K562 (cell line): Measurements from ENCODE around the gene MPDU1. TPM values are rescaled to one million over a fixed set of nuclear protein-coding genes. Genes with fewer than 3 reads are reported as not detected.

Experiments
- ATAC-seq: fragments of 200-7000 bp; cut with Tn5 transposase; 3 replicates; pipeline ENCODE4 v1.9.1; 2020; ENCODE audit warnings: moderate library complexity
- BruUV-seq: library from RNA; stranded (reverse); fragments of 400-500 nt; replicated peaks from 2 replicates; lab custom pipeline; 2021; lab: Mats Ljungman, UMichigan
- CTCF ChIA-PET: fragments of 300-600 bp; formaldehyde crosslinking; extraction: SDS; loops from one replicate; lab custom pipeline; 2021; ENCODE audit warnings: low intra/inter-chr PET ratio; lab: Yijun Ruan, JAX
- POLR2A ChIA-PET: fragments of 300-600, 350-650 bp; sonication (Branson Sonifier 250); formaldehyde crosslinking; extraction: SDS; loops from one replicate; lab custom pipeline; 2021; ENCODE audit warnings: antibody characterized with exemption, inconsistent platforms; lab: Yijun Ruan, JAX
- DNase-seq, 4 experiments: peaks; one replicate each; pipeline versions ENCODE4 v3.0.0 to v3.0.0-alpha.2; 2011 to 2018; ENCODE audit warnings: low spot score in 3 of 4, mixed read lengths in 3 of 4; ENCODE audit errors: extremely low read depth in 1 of 4
- FAIRE-seq: peaks from 2 replicates; lab custom pipeline; 2011; peaks lifted over from hg19 to GRCh38; lab: Jason Lieb, UNC
- H2AFZ ChIP-seq: 2 replicates; pipeline ENCODE4 v1.6.0; 2011; ENCODE audit warnings: low read depth, low read length, control low read depth, inconsistent platforms
- H3K27ac ChIP-seq: fragments of 200-600 bp; 3 replicates; pipeline ENCODE4 v1.8.0; 2011; ENCODE audit warnings: low read depth, mild to moderate bottlenecking, control low read depth, inconsistent platforms, low read length, moderate library complexity, mixed read lengths; ENCODE audit errors: extremely low read depth
- H3K27me3 ChIP-seq, 2 experiments: fragments of 300-600 bp in 1 of 2; 2 replicates in 1 of 2; 3 replicates in 1 of 2; pipeline versions ENCODE4 v1.6.0 to v1.8.0; 2011; ENCODE audit warnings: inconsistent platforms in 2 of 2, low read length in 2 of 2, mild to moderate bottlenecking in 1 of 2, mixed read lengths in 1 of 2, moderate library complexity in 1 of 2; ENCODE audit not compliant: control insufficient read depth in 2 of 2, insufficient read depth in 2 of 2
- H3K36me3 ChIP-seq: fragments of 300-600 bp; 3 replicates; pipeline ENCODE4 v1.8.0; 2011; ENCODE audit warnings: mild to moderate bottlenecking, low read length, inconsistent platforms; ENCODE audit not compliant: control insufficient read depth, insufficient read depth
- H3K4me1 ChIP-seq, 2 experiments: fragments of 200-600 bp in 1 of 2; replicated peaks in 1 of 2; 2 replicates in 1 of 2; 3 replicates in 1 of 2; pipeline versions ENCODE4 v1.5.1 to v1.8.0; 2011; ENCODE audit warnings: inconsistent platforms in 2 of 2, low read length in 2 of 2, mild to moderate bottlenecking in 1 of 2, mixed read lengths in 1 of 2, moderate library complexity in 1 of 2; ENCODE audit not compliant: control insufficient read depth in 2 of 2, insufficient read depth in 2 of 2
- H3K4me2 ChIP-seq: 2 replicates; pipeline ENCODE4 v1.6.1; 2011; ENCODE audit warnings: low read length, control low read depth, inconsistent platforms, mixed read lengths; ENCODE audit not compliant: insufficient read depth
- H3K4me3 ChIP-seq: fragments of 200-600 bp; sonication (generic), shearing (Covaris generic); 2 replicates; pipeline ENCODE4 v1.5.1; 2016; ENCODE audit warnings: control low read depth, inconsistent platforms
- H3K79me2 ChIP-seq: fragments of 200-600 bp; 3 replicates; pipeline ENCODE4 v1.8.0; 2011; ENCODE audit warnings: low read length, inconsistent platforms; ENCODE audit not compliant: control insufficient read depth, insufficient read depth
- H3K9ac ChIP-seq, 2 experiments: 2 replicates each; pipeline versions ENCODE4 v1.6.0 to v1.6.1; 2011; ENCODE audit warnings: low read depth in 2 of 2, low read length in 2 of 2, control low read depth in 1 of 2, inconsistent platforms in 1 of 2, mild to moderate bottlenecking in 1 of 2, mixed read lengths in 1 of 2; ENCODE audit not compliant: insufficient read depth in 1 of 2
- H3K9me1 ChIP-seq: one replicate; pipeline ENCODE4 v1.6.0; 2011; ENCODE audit warnings: inconsistent platforms, mild to moderate bottlenecking, low read length, moderate library complexity; ENCODE audit not compliant: control insufficient read depth, insufficient read depth
- H3K9me3 ChIP-seq: replicated peaks from 2 replicates; pipeline ENCODE4 v1.5.1; 2011; ENCODE audit warnings: low read depth, low read length, inconsistent platforms; ENCODE audit not compliant: control insufficient read depth, insufficient read depth
- H4K20me1 ChIP-seq: replicated peaks from 2 replicates; pipeline ENCODE4 v1.6.1; 2011; ENCODE audit warnings: low read length, inconsistent platforms, mixed read lengths; ENCODE audit not compliant: control insufficient read depth, insufficient read depth
- CHD1 ChIP-seq: fragments of 200-600 bp; sonication (generic); IDR thresholded peaks from one replicate; pipeline ENCODE4 v1.6.1; 2012; ENCODE audit warnings: mild to moderate bottlenecking, moderate library complexity, low read length, inconsistent platforms
- CREBBP ChIP-seq: IDR thresholded peaks from one replicate; pipeline ENCODE4 v1.6.1; 2012; ENCODE audit warnings: low read depth, mild to moderate bottlenecking, control low read depth, inconsistent platforms, low read length
- ELF2 ChIP-seq: fragments of 250-450 bp; sonication (Bioruptor Pico); IDR thresholded peaks from 2 replicates; pipeline ENCODE4 v1.5.0; 2021; ENCODE audit warnings: mild to moderate bottlenecking
- MTA1 ChIP-seq: fragments of 450-650 bp; IDR thresholded peaks from 2 replicates; pipeline ENCODE4 v1.6.1; 2017; ENCODE audit warnings: borderline replicate concordance
- MTA3 ChIP-seq: fragments of 450-650 bp; formaldehyde crosslinking; IDR thresholded peaks from 2 replicates; pipeline ENCODE4 v1.6.1; 2017; ENCODE audit warnings: mild to moderate bottlenecking, borderline replicate concordance
- POLR3G ChIP-seq: IDR thresholded peaks from 2 replicates; pipeline ENCODE4 v1.6.1; 2011; ENCODE audit not compliant: insufficient read length, insufficient replicate concordance; ENCODE audit errors: extremely low read depth
- RB1 ChIP-seq: fragments of 450-650 bp; IDR thresholded peaks from 2 replicates; pipeline ENCODE4 v1.6.1; 2017; ENCODE audit warnings: low read depth, mild to moderate bottlenecking
- REST ChIP-seq, 2 experiments: fragments of 450-650 bp; formaldehyde crosslinking in 1 of 2; IDR thresholded peaks; 2 replicates each; pipeline versions ENCODE4 v1.4.0 to v1.6.1; 2014 to 2020; ENCODE audit warnings: mild to moderate bottlenecking in 2 of 2, borderline replicate concordance in 1 of 2, low read depth in 1 of 2
- THAP7 ChIP-seq: fragments of 250-450 bp; sonication (Bioruptor Pico); IDR thresholded peaks from 2 replicates; pipeline ENCODE4 v1.5.0; 2021
- ZBTB9 ChIP-seq: fragments of 450-650 bp; formaldehyde crosslinking; IDR thresholded peaks from 2 replicates; pipeline ENCODE4 v1.4.0; 2020; ENCODE audit warnings: mild to moderate bottlenecking, moderate library complexity
- ZNF121 ChIP-seq: sonication (generic); formaldehyde crosslinking; conservative IDR thresholded peaks from 2 replicates; pipeline ENCODE4 v1.8.0; 2022; ENCODE audit warnings: missing genetic modification reagents
- ZNF282 ChIP-seq: sonication (generic); formaldehyde crosslinking; IDR thresholded peaks from 2 replicates; pipeline ENCODE4 v1.8.1; 2023; ENCODE audit warnings: missing genetic modification reagents
- ZNF76 ChIP-seq: fragments of 250-450 bp; sonication (Bioruptor Pico); IDR thresholded peaks from 2 replicates; pipeline ENCODE4 v1.4.0; 2020; ENCODE audit warnings: mild to moderate bottlenecking, moderate library complexity, borderline replicate concordance
- WGBS: fragments of 100-300 bp; shearing (Covaris generic); methylation state at CpG from one replicate; pipeline ENCODE4 v1.1.6; 2016; ENCODE audit warnings: low coverage, mixed read lengths; ENCODE audit not compliant: insufficient coverage; ENCODE audit errors: missing lambda C conversion rate; 5-methylcytosine and 5-hydroxymethylcytosine counted together
- in situ Hi-C: fragments of 300-500 bp; cut with MboI; formaldehyde crosslinking; loops from 4 replicates; pipeline ENCODE4 v1.15.0; 2018; ENCODE audit warnings: inconsistent platforms, mixed read lengths
- intact Hi-C: fragments of 100-400 bp; cut with micrococcal nuclease; formaldehyde crosslinking; loops from 2 replicates; pipeline ENCODE4 v1.14.2; 2022
- polyA plus RNA-seq, 8 experiments: library from polyadenylated mRNA; depleted of rRNA in 4 of 8; stranded (reverse) in 5 of 8; unstranded in 3 of 8; fragments of >200 nt; fragmentation: Nextera tagmentation in 2 of 8; fragmentation: Illumina TruSeq in 1 of 8; extraction: Ambion mirVana in 2 of 8; extraction: Trizol in 1 of 8; gene quantifications; 2 replicates each; pipeline versions ENCODE4 v1.2.1 to v1.2.3, GENCODE V29; 2011 to 2014; ENCODE audit warnings: inconsistent platforms in 1 of 8, missing spikeins in 1 of 8
- total RNA-seq, 7 experiments: library from RNA; depleted of rRNA in 6 of 7; stranded (reverse); fragments of >200 nt in 6 of 7; fragmentation: Illumina TruSeq in 2 of 7; extraction: Trizol in 2 of 7; gene quantifications; 2 replicates each; pipeline versions ENCODE4 v1.2.1 to v1.2.3, GENCODE V29; 2011 to 2021; ENCODE audit warnings: low replicate concordance in 1 of 7

Gene MPDU1
- total and polyA plus RNA-seq, 9 of the 15 experiments (the other 6 are each of a cell fraction or from before 2014, with no cell fraction given), result 4.9 to 179 (median 77.1) TPM

- Histone ChIP-seq H3K27ac (no peak overlapping the region), H3K9ac (no peak overlapping the region), H2AFZ (no peak overlapping the region), H3K36me3 (no peaks in the 10 kb centered on the region), H3K4me3 (no peak overlapping the region), H3K79me2 (no peaks in the 10 kb centered on the region), H3K4me2 (no peak overlapping the region), H3K27me3 (no peaks in the 10 kb centered on the region), H4K20me1 (no peaks in the 10 kb centered on the region), H3K9me3 (no peaks in the 10 kb centered on the region), H3K4me1 (peaks cover 0 to 8% of the 10 kb centered on the region in 2 experiments; a peak in 3 of 5 replicates), H3K9me1 (no peaks in the 10 kb centered on the region)
- in situ Hi-C loops (loop anchor here (5.0 kb wide), 1 partner anchor 54 kb away; the partner anchor contains the start of genes TP53 and WRAP53), intact Hi-C loops (no loop called here)
- POLR2A ChIA-PET, result interaction anchor here (0.6 to 1.0 kb wide), 3 partner anchors 54 to 257 kb away, joined by 3 to 7 read pairs (median 3); partner anchors contain the start of gene TP53
- FAIRE-seq (no peak), ATAC-seq (0 out of 3 replicates have a peak, but pooled peaks have one; percentile 35), DNase-seq (no peak)
- BruUV-seq, result no TSS peak
- 19% methylated on average over 2 of the region's 2 CpGs for WGBS
- CTCF ChIA-PET, result interaction anchor here (1.1 to 2.9 kb wide), 3 partner anchors 55 to 85 kb away, joined by 3 to 18 read pairs (median 5); partner anchors contain the start of genes DNAH2, TP53 and WRAP53
- TF ChIP-seq REST (IDR thresholded peaks at IDR 0.05; ENCODE audit: borderline replicate concordance) (no peak), REST (CRISPR knock-in tag; IDR thresholded peaks at IDR 0.05; ENCODE audit: low read depth) (no peak), MTA3 (no peak), ELF2 (CRISPR knock-in tag) (no peak), ZNF282 (CRISPR knock-in tag) (no peak), POLR3G (no peak), ZNF76 (CRISPR knock-in tag) (no peak), MTA1 (no peak), CHD1 (no peak), ZNF121 (CRISPR knock-in tag) (no peak), THAP7 (CRISPR knock-in tag) (no peak), ZBTB9 (CRISPR knock-in tag) (no peak), CREBBP (no peak), RB1 (no peak)
Measured at GRCh38 chr17:7633093-7633492, 49.4 kb downstream of the MPDU1 start.
